SK-N-SH (cell line): ENCODE results near the gene PDZK1. TPM values are rescaled to one million over a fixed set of nuclear protein-coding genes. Genes with fewer than 3 reads are reported as not detected.

ENCODE experiments used
- CTCF ChIA-PET: fragments of 300-600, 350-600 bp; formaldehyde crosslinking; extraction: SDS; loops from one replicate; lab custom pipeline; 2021; lab: Yijun Ruan, JAX
- POLR2A ChIA-PET: fragments of 350-600 bp; sonication (Branson Sonifier 250); formaldehyde crosslinking; extraction: SDS; loops from one replicate; lab custom pipeline; 2020; ENCODE audit warnings: antibody characterized with exemption, inconsistent platforms; lab: Yijun Ruan, JAX
- DNase-seq: peaks from one replicate; pipeline ENCODE4 v3.0.0; 2012
- H2AFZ ChIP-seq: fragments of 200-600 bp; sonication (generic); 2 replicates; pipeline ENCODE4 v1.8.1; 2016; ENCODE audit warnings: antibody characterized with exemption, mild to moderate bottlenecking, low read depth
- H3F3A ChIP-seq: fragments of 200-600 bp; sonication (generic); replicated peaks from 2 replicates; pipeline ENCODE3; 2016; ENCODE audit warnings: antibody characterized with exemption, mild to moderate bottlenecking; ENCODE audit not compliant: insufficient read depth
- H3K27ac ChIP-seq, 2 experiments: fragments of 200-500 bp in 1 of 2; fragments of 200-600 bp in 1 of 2; sonication (Bioruptor generic) in 1 of 2; sonication (generic), shearing (Covaris generic) in 1 of 2; 2 replicates each; pipeline versions ENCODE4 v1.5.1 to v1.6.1; 2014 to 2016; ENCODE audit warnings: low read depth in 2 of 2, inconsistent platforms in 1 of 2, low read length in 1 of 2, mild to moderate bottlenecking in 1 of 2, mixed read lengths in 1 of 2
- H3K27me3 ChIP-seq: fragments of 200-600 bp; sonication (generic), shearing (Covaris generic); 2 replicates; pipeline ENCODE4 v1.6.1; 2016; ENCODE audit warnings: mixed run types; ENCODE audit not compliant: insufficient read depth
- H3K36me3 ChIP-seq, 2 experiments: fragments of 200-500 bp in 1 of 2; fragments of 200-600 bp in 1 of 2; sonication (Bioruptor generic) in 1 of 2; sonication (generic) in 1 of 2; replicated peaks in 1 of 2; 2 replicates each; pipeline versions ENCODE3 to v1.5.1; 2014 to 2016; ENCODE audit warnings: low read length in 1 of 2, mild to moderate bottlenecking in 1 of 2; ENCODE audit not compliant: insufficient read depth in 2 of 2, control insufficient read depth in 1 of 2
- H3K4me1 ChIP-seq, 2 experiments: fragments of 200-500 bp in 1 of 2; fragments of 200-600 bp in 1 of 2; sonication (Bioruptor generic) in 1 of 2; sonication (generic), shearing (Covaris generic) in 1 of 2; 2 replicates each; pipeline versions ENCODE4 v1.5.1 to v1.6.1; 2014 to 2016; ENCODE audit warnings: low read depth in 1 of 2, low read length in 1 of 2, mixed run types in 1 of 2; ENCODE audit not compliant: insufficient read depth in 2 of 2, control insufficient read depth in 1 of 2
- H3K4me2 ChIP-seq: fragments of 200-600 bp; sonication (generic), shearing (Covaris generic); 2 replicates; pipeline ENCODE4 v1.6.1; 2017; ENCODE audit warnings: mixed run types
- H3K4me3 ChIP-seq, 2 experiments: fragments of 200-500 bp in 1 of 2; fragments of 200-600 bp in 1 of 2; sonication (Bioruptor generic) in 1 of 2; sonication (generic), shearing (Covaris generic) in 1 of 2; 2 replicates each; pipeline versions ENCODE4 v1.5.1 to v1.8.1; 2014 to 2016; ENCODE audit warnings: low read depth in 2 of 2, inconsistent platforms in 1 of 2, low read length in 1 of 2, mild to moderate bottlenecking in 1 of 2, mixed read lengths in 1 of 2, moderate library complexity in 1 of 2
- H3K79me2 ChIP-seq: fragments of 200-600 bp; sonication (generic); 2 replicates; pipeline ENCODE4 v1.8.1; 2017; ENCODE audit warnings: mild to moderate bottlenecking; ENCODE audit not compliant: insufficient read depth
- H3K9ac ChIP-seq: fragments of 200-600 bp; sonication (generic); 2 replicates; pipeline ENCODE4 v1.6.1; 2017; ENCODE audit warnings: mixed run types
- H3K9me2 ChIP-seq: fragments of 200-600 bp; sonication (generic); 2 replicates; pipeline ENCODE4 v1.6.1; 2017; ENCODE audit warnings: mixed run types
- H3K9me3 ChIP-seq: fragments of 200-600 bp; sonication (generic); 2 replicates; pipeline ENCODE4 v1.6.1; 2017; ENCODE audit warnings: mixed run types, mild to moderate bottlenecking, moderate library complexity
- H4K20me1 ChIP-seq: fragments of 200-600 bp; sonication (generic); 2 replicates; pipeline ENCODE4 v1.6.1; 2017; ENCODE audit warnings: mild to moderate bottlenecking, mixed run types; ENCODE audit not compliant: insufficient read depth
- CTCF ChIP-seq: fragments of 200-600 bp; sonication (generic); IDR thresholded peaks from 2 replicates; pipeline ENCODE4 v1.6.1; 2017; ENCODE audit warnings: antibody characterized with exemption, mild to moderate bottlenecking, moderate library complexity
- GATA2 ChIP-seq: sonication (generic); formaldehyde crosslinking; IDR thresholded peaks from 2 replicates; pipeline ENCODE4 v1.5.0; 2020; ENCODE audit warnings: mild to moderate bottlenecking, missing genetic modification reagents
- JUND ChIP-seq: IDR thresholded peaks from 2 replicates; pipeline ENCODE4 v1.4.0; 2012
- MAX ChIP-seq: IDR thresholded peaks from 2 replicates; pipeline ENCODE4 v1.4.0; 2012; ENCODE audit warnings: low read depth
- PBX3 ChIP-seq: IDR thresholded peaks from 2 replicates; pipeline ENCODE4; 2012
- REST ChIP-seq: IDR thresholded peaks from 2 replicates; pipeline ENCODE4 v1.6.1; 2012; ENCODE audit warnings: mild to moderate bottlenecking, low read depth, low read length, moderate library complexity
- TCF12 ChIP-seq: IDR thresholded peaks from 2 replicates; pipeline ENCODE4 v1.4.0; 2012
- WGBS: methylation state at CpG from one replicate; pipeline ENCODE4 v1.1.6; 2017; ENCODE audit warnings: low lambda C conversion rate; 5-methylcytosine and 5-hydroxymethylcytosine counted together
- polyA plus RNA-seq, 3 experiments: library from polyadenylated mRNA; depleted of rRNA; stranded (reverse); fragments of >200 nt; gene quantifications; 2 replicates each; pipeline ENCODE4 v1.2.3, GENCODE V29; 2012
- TF ChIP-seq, protein P1 (sequence below): IDR thresholded peaks from 2 replicates; pipeline ENCODE4 v1.4.0; 2012; ENCODE audit warnings: low read depth, borderline replicate concordance

PDZK1 gene
- polyA plus RNA-seq, 1 of the 3 experiments (the other 2 are of a cell fraction) = 0.16 TPM

DNA sequence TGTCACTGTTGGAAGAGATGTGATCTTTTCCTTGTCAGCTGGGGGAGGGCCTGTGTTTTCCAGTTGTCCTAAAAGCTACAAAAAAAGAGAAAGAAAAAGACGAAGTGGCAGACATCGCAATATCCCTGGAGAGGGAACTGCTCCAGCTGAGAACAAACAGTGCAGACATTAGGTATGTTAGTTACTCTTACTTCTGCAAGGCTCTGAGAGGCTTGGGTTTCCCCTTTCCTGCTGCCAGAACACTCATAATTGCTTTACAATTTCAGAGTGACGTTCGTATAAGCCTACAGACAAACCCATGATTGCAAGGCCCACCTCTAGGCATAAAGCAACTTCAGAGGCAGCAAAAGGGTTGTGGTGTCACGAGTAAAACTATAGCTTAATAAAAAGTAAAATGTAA, 43.3 kb upstream of the PDZK1 start:
- no peaks in the 10 kb centered on the region for H3K27me3 ChIP-seq
- H3K79me2 ChIP-seq = no peaks in the 10 kb centered on the region
- TF ChIP-seq TCF12 (no peak), PBX3 (peak; percentile 22; the same call in 1 of the 2 replicates), MAX (no peak), JUND (no peak), CTCF (no peak), REST (no peak)
- H3F3A ChIP-seq = peaks cover 32% of the 10 kb centered on the region
- ChIA-PET POLR2A (no interaction called here), CTCF (interaction anchor here (1.2 to 1.7 kb wide), 3 partner anchors 27 to 30 kb away, joined by 3 to 8 read pairs (median 4); no protein-coding TSS in a partner anchor)
- no peak for DNase-seq
- H3K9ac ChIP-seq = no peak overlapping the region
- peaks cover 31 to 51% of the 10 kb centered on the region in 2 experiments for H3K36me3 ChIP-seq
- H3K4me3 ChIP-seq = no peak overlapping the region
- no peaks in the 10 kb centered on the region for H4K20me1 ChIP-seq
- H3K9me2 ChIP-seq = no peaks in the 10 kb centered on the region
- H3K9me3 ChIP-seq = no peaks in the 10 kb centered on the region
- peaks cover 10 to 31% of the 10 kb centered on the region in 2 experiments for H3K4me1 ChIP-seq
- H3K27ac ChIP-seq = peak overlapping the region; percentile 92 to 96; a peak in 3 of 4 replicates
- H3K4me2 ChIP-seq = peak overlapping the region; percentile 76; the same call in 1 of the 2 replicates
- H2AFZ ChIP-seq = no peak overlapping the region
- 52% methylated on average over 5 of the region's 5 CpGs for WGBS

DNA sequence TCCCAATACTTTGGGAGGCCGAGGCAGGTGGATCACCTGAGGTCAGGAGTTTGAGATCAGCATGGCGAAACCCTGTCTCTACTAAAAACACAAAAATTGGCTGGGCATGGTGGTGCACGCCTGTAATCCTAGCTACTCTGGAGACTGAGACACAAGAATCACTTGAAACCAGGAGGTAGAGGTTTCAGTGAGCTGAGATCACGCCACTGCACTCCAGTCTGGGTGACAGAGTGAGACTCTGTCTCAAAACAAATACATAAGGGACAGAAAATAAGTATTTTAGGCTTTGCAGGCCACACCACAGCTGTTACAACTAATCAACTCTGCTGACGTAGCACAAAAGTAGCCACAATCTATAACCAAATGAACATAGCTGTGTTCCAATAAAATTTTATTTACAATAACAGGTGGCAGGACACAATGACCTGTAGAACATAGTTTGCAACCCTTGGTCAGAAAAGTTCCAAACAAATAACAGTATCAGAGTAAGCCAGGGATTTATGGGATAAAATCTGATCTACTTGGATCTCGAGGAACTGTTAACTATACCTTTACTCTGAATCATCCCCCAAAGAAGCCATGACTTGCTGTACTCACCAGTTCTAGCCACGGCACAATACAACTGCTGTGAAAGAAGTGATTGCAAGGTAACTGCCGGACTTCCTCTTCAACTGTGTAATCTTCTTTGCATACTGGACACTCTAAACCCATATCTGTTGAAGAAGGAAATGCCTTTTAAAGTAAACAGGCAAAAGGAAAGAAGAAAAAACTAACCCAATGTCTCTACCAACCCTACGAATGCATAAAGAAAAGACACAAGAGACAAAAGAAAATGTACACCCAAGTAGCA, 40.5 kb upstream of the PDZK1 start:
- Histone ChIP-seq H3K9ac (no peak overlapping the region), H2AFZ (no peak overlapping the region), H3K79me2 (no peaks in the 10 kb centered on the region), H3F3A (peaks cover 21% of the 10 kb centered on the region), H4K20me1 (no peaks in the 10 kb centered on the region), H3K4me1 (peaks cover 10 to 27% of the 10 kb centered on the region in 2 experiments), H3K27me3 (no peaks in the 10 kb centered on the region), H3K4me2 (no peak overlapping the region), H3K4me3 (no peak overlapping the region), H3K9me3 (no peaks in the 10 kb centered on the region), H3K27ac (no peak overlapping the region), H3K9me2 (no peaks in the 10 kb centered on the region), H3K36me3 (peaks cover 45 to 68% of the 10 kb centered on the region in 2 experiments)
- 95% methylated on average over 9 of the region's 9 CpGs for WGBS
- ChIA-PET POLR2A (interaction anchor here (1.0 kb wide), 1 partner anchor 39 kb away, joined by 3 read pairs; no protein-coding TSS in a partner anchor), CTCF (interaction anchor here (1.2 kb wide), 1 partner anchor 26 kb away, joined by 3 read pairs; no protein-coding TSS in a partner anchor)
- TF ChIP-seq, protein P1, sequence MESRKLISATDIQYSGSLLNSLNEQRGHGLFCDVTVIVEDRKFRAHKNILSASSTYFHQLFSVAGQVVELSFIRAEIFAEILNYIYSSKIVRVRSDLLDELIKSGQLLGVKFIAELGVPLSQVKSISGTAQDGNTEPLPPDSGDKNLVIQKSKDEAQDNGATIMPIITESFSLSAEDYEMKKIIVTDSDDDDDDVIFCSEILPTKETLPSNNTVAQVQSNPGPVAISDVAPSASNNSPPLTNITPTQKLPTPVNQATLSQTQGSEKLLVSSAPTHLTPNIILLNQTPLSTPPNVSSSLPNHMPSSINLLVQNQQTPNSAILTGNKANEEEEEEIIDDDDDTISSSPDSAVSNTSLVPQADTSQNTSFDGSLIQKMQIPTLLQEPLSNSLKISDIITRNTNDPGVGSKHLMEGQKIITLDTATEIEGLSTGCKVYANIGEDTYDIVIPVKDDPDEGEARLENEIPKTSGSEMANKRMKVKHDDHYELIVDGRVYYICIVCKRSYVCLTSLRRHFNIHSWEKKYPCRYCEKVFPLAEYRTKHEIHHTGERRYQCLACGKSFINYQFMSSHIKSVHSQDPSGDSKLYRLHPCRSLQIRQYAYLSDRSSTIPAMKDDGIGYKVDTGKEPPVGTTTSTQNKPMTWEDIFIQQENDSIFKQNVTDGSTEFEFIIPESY = no peak
- no peak for TF ChIP-seq GATA2 (CRISPR knock-in tag)
- DNase-seq = no peak
